Stomach (tissue), 4 donors: ENCODE measurements around the gene BARD1.

ENCODE experiments used
- POLR2A ChIP-seq, 4 donors: fragments of 450-650 bp; IDR thresholded peaks; one replicate each; pipeline ENCODE4 v1.6.1; 2016; ENCODE audit warnings: antibody characterized with exemption in 4 of 4, control low read depth in 2 of 4, mild to moderate bottlenecking in 1 of 4, moderate library complexity in 1 of 4
- POLR2AphosphoS5 ChIP-seq, 3 donors: sonication (generic); formaldehyde crosslinking; IDR thresholded peaks; one replicate each; pipeline ENCODE4 v1.6.1; 2016; ENCODE audit warnings: antibody characterized with exemption in 3 of 3
- TF ChIP-seq, protein P1 (sequence below), 7 experiments: fragments of 450-650 bp in 4 of 7; fragments of 200-600 bp in 3 of 7; sonication (generic) in 3 of 7; IDR thresholded peaks; one replicate each; pipeline ENCODE4 v1.5.1; 2016 to 2019; ENCODE audit warnings: antibody characterized with exemption in 7 of 7, control low read depth in 2 of 7, mild to moderate bottlenecking in 1 of 7

DNA sequence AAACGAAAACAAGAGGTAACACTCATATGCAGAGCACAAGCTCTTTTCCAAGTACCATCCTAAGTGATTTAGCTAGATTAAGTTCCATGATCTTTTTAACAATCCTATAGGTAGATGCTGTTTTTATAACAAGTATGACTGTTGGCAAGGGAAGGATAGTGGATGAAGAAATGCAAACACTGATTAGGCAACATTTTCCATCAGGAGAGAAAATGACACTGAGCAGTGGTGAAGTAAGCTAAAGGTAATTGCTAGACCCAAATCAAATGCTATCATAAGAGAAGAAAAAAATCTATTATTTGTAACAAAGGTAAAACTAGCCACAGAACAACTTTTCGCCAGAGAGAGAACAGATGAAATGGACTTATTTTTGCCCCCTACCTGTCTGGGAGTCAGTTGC lies 34.3 kb upstream of the BARD1 start:
- TF ChIP-seq POLR2A (IDR thresholded peaks at IDR 0.05) (no peak), POLR2AphosphoS5 (IDR thresholded peaks at IDR 0.05) (no peak)
- TF ChIP-seq, protein P1, sequence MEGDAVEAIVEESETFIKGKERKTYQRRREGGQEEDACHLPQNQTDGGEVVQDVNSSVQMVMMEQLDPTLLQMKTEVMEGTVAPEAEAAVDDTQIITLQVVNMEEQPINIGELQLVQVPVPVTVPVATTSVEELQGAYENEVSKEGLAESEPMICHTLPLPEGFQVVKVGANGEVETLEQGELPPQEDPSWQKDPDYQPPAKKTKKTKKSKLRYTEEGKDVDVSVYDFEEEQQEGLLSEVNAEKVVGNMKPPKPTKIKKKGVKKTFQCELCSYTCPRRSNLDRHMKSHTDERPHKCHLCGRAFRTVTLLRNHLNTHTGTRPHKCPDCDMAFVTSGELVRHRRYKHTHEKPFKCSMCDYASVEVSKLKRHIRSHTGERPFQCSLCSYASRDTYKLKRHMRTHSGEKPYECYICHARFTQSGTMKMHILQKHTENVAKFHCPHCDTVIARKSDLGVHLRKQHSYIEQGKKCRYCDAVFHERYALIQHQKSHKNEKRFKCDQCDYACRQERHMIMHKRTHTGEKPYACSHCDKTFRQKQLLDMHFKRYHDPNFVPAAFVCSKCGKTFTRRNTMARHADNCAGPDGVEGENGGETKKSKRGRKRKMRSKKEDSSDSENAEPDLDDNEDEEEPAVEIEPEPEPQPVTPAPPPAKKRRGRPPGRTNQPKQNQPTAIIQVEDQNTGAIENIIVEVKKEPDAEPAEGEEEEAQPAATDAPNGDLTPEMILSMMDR (IDR thresholded peaks at IDR 0.05) = no peak
